Measurements from ENCODE around the gene TRIP6. TPM values are rescaled to one million over a fixed set of nuclear protein-coding genes. Genes with fewer than 3 reads are reported as not detected.

Gene TRIP6
- total and polyA plus RNA-seq, 2 experiments from 2014 or later, result 44.6 to 112 TPM

DNA sequence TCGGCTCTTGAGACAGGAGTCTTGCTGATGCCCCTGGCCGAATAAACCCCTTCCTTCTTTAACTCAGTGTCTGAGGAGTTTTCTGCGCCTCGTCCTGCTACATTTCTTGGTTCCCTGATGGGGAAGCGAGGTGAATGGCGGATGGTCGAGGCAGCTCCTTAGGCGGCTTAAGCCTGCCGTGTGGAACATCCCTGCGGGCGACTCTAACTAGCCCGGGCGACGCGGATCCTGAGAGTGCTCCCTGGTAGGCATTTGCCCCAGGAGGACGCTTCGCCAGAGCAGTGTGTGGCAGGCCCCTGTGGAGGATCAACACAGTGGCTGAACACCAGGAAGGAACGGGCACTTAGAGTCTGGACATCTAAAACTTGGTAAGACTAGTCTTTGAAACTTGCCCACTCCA lies 27.8 kb upstream of the TRIP6 start:
- H3K4me1 ChIP-seq (ENCODE audit: insufficient read depth), result peaks cover 17% of the 10 kb centered on the region
- no peaks in the 10 kb centered on the region for H4K20me1 ChIP-seq (replicated peaks; ENCODE audit: insufficient read depth)
- ATAC-seq (no peak), DNase-seq (ENCODE audit: low spot score) (no peak)
- H3K4me2 ChIP-seq, result no peak overlapping the region
- no peak overlapping the region for H3K4me3 ChIP-seq
- H3K27me3 Mint-ChIP-seq (ENCODE audit: insufficient read depth, low read depth, poor library complexity), result peaks cover 24% of the 10 kb centered on the region
- H3K9me3 Mint-ChIP-seq, result peaks cover 1% of the 10 kb centered on the region; the same call in 1 of the 3 replicates
- H3F3A ChIP-seq (replicated peaks; ENCODE audit: low read depth), result peaks cover 12% of the 10 kb centered on the region
- no peak overlapping the region for H3K4me3 Mint-ChIP-seq
- H3K79me2 ChIP-seq (replicated peaks; ENCODE audit: insufficient read depth), result no peaks in the 10 kb centered on the region; the same call in 1 of the 2 replicates
- H3K9me2 ChIP-seq (ENCODE audit: insufficient read depth), result no peaks in the 10 kb centered on the region
- H3K36me3 Mint-ChIP-seq (ENCODE audit: low read depth), result peaks cover 9% of the 10 kb centered on the region
- H3K36me3 ChIP-seq (ENCODE audit: insufficient read depth), result no peaks in the 10 kb centered on the region
- no peak for TF ChIP-seq EZH2phosphoT487 (IDR thresholded peaks at IDR 0.05; ENCODE audit: unreplicated experiment)
- no peak overlapping the region for H2AFZ ChIP-seq
- no peaks in the 10 kb centered on the region for H3K27me3 ChIP-seq (ENCODE audit: insufficient read depth)
- H3K27ac ChIP-seq (ENCODE audit: low read depth), result no peak overlapping the region
- H3K4me1 Mint-ChIP-seq, result peaks cover 31% of the 10 kb centered on the region
- H3K27ac Mint-ChIP-seq, result no peak overlapping the region

DNA sequence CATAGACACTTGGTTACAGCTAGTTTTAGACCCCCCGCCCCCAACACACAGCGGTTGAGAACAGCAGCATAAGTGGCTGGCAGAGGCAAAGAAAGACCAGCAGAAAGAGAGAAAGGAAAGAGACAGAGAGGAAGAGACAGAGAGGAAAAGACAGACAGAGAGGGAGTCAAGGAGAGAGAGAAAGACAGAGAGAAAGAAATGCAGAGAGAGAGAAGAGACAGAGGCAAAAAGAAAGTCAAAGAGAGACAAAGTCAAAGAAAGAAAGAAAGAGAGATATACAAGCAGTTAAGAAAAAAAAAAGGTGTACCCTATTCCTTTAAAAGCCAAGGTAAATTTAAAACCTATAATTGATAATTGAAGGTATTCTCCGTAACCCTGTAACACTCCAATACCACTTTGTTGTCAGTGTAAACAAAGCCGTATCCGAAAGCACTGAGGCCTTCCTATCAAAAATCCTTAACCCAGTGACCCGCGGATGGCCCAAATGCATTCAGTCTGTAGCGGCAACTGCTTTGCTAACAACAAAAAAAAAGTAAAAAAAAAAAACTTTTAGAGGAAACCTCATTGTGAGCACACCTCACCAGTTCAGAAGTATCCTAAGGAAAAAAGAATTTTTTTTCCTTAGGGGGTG lies 26.6 kb upstream of the TRIP6 start:
- peaks cover 10% of the 10 kb centered on the region for H3F3A ChIP-seq (replicated peaks; ENCODE audit: low read depth)
- Mint-ChIP-seq H3K36me3 (ENCODE audit: low read depth) (peaks cover 8% of the 10 kb centered on the region; the same call in 1 of the 3 replicates), H3K4me3 (peak overlapping the region; percentile 6; the same call in 1 of the 3 replicates), H3K4me1 (peaks cover 27% of the 10 kb centered on the region), H3K9me3 (no peaks in the 10 kb centered on the region), H3K27me3 (ENCODE audit: insufficient read depth, low read depth, poor library complexity) (peaks cover 19% of the 10 kb centered on the region), H3K27ac (peak overlapping the region; percentile 54)
- peak overlapping the region; percentile 34 for H3K4me2 ChIP-seq
- H3K36me3 ChIP-seq (ENCODE audit: insufficient read depth), result no peaks in the 10 kb centered on the region
- H3K4me1 ChIP-seq (ENCODE audit: insufficient read depth), result peaks cover 13% of the 10 kb centered on the region
- DNase-seq (ENCODE audit: low spot score) (peak; percentile 43), ATAC-seq (no peak)
- no peaks in the 10 kb centered on the region for H3K9me2 ChIP-seq (ENCODE audit: insufficient read depth)
- H4K20me1 ChIP-seq (replicated peaks; ENCODE audit: insufficient read depth), result no peaks in the 10 kb centered on the region
- no peaks in the 10 kb centered on the region for H3K79me2 ChIP-seq (replicated peaks; ENCODE audit: insufficient read depth)
- no peak overlapping the region for H3K4me3 ChIP-seq
- H3K27me3 ChIP-seq (ENCODE audit: insufficient read depth), result no peaks in the 10 kb centered on the region
- H2AFZ ChIP-seq, result no peak overlapping the region
- TF ChIP-seq NANOG (IDR thresholded peaks at IDR 0.05; ENCODE audit: borderline replicate concordance), result no peak
- TF ChIP-seq JUNB (IDR thresholded peaks at IDR 0.05; ENCODE audit: unreplicated experiment), result no peak
- TF ChIP-seq ZNF331 (CRISPR knock-in tag; IDR thresholded peaks at IDR 0.05; ENCODE audit: low read depth), result no peak
- no peak for TF ChIP-seq ZNF114 (CRISPR knock-in tag; IDR thresholded peaks at IDR 0.05)
- no peak for TF ChIP-seq CTCF (conservative IDR thresholded peaks at IDR 0.05; ENCODE audit: low read depth in 2 of 2)
- no peak for TF ChIP-seq EZH2 (IDR thresholded peaks at IDR 0.05; ENCODE audit: low read depth, unreplicated experiment)
- no peak for TF ChIP-seq POLR2AphosphoS5 (IDR thresholded peaks at IDR 0.05; ENCODE audit: low read depth)
- no peak for TF ChIP-seq CREB1 (CRISPR knock-in tag; IDR thresholded peaks at IDR 0.05; ENCODE audit: low read depth)
- TF ChIP-seq, protein P1, sequence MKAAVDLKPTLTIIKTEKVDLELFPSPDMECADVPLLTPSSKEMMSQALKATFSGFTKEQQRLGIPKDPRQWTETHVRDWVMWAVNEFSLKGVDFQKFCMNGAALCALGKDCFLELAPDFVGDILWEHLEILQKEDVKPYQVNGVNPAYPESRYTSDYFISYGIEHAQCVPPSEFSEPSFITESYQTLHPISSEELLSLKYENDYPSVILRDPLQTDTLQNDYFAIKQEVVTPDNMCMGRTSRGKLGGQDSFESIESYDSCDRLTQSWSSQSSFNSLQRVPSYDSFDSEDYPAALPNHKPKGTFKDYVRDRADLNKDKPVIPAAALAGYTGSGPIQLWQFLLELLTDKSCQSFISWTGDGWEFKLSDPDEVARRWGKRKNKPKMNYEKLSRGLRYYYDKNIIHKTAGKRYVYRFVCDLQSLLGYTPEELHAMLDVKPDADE (IDR thresholded peaks at IDR 0.05), result no peak
- TF ChIP-seq ZNF462 (CRISPR knock-in tag; IDR thresholded peaks at IDR 0.05), result no peak
- TF ChIP-seq STAT1 (IDR thresholded peaks at IDR 0.05; ENCODE audit: unreplicated experiment), result no peak
- TF ChIP-seq EZH2phosphoT487 (IDR thresholded peaks at IDR 0.05; ENCODE audit: unreplicated experiment), result no peak
- H3K27ac ChIP-seq (ENCODE audit: low read depth), result peak overlapping the region; percentile 82; the same call in 1 of the 2 replicates

All from GM23338 (cell line).